ENCODE measurements around the gene ABLIM2.

DNA sequence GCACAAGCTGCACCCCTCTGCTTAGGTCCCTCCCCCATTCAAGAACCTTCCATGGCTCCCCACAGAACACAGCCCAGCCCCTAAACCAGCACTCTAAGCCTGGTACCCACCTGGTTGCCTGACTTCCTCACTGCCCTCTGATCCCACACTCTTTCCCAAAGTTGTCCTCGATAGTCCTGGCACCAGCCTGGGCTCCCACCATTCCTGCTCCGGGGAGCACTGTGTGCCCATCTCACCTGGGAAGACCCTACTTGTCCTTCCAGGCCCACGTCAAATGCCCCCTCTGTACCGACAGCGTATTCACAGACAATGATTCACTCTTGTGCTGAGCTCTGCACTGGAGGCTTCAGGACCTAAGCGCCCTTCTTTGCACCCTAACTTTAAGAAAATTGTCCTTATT is 40.1 kb downstream of the ABLIM2 start:
- TF ChIP-seq POLR2A (IDR thresholded peaks at IDR 0.05; ENCODE audit: borderline replicate concordance, extremely low read depth, insufficient read depth, insufficient read length) (no peak), JUND (IDR thresholded peaks at IDR 0.05) (no peak)
